ENCODE data around the gene AHSG. TPM values are rescaled to one million over a fixed set of nuclear protein-coding genes. Genes with fewer than 3 reads are reported as not detected.

AHSG gene
- polyA plus RNA-seq, 1 experiment, result not detected

- no peak overlapping the region for H3K27ac ChIP-seq (ENCODE audit: low read depth, low read length)
- peaks cover 6% of the 10 kb centered on the region for H3K27me3 ChIP-seq (ENCODE audit: control insufficient read depth, insufficient read depth, low read length)
- CTCF ChIA-PET, result no interaction called here
- no peak for DNase-seq (ENCODE audit: low read depth, low spot score)
- no peak overlapping the region for H3K4me3 ChIP-seq (ENCODE audit: low read depth, low read length)
- no peaks in the 10 kb centered on the region for H3K9me3 ChIP-seq (ENCODE audit: control insufficient read depth, insufficient read depth, low read length)
- no peak for TF ChIP-seq CTCF (IDR thresholded peaks at IDR 0.05; ENCODE audit: low read depth, low read length)
- POLR2A ChIA-PET, result no interaction called here
Measured at GRCh38 chr3:186636536-186636935, 23.7 kb downstream of the AHSG start.

- POLR2A ChIA-PET, result no interaction called here
- no peak overlapping the region for H3K4me3 ChIP-seq (ENCODE audit: low read depth, low read length)
- H3K9me3 ChIP-seq (ENCODE audit: control insufficient read depth, insufficient read depth, low read length), result no peaks in the 10 kb centered on the region
- CTCF ChIA-PET, result no interaction called here
- H3K27me3 ChIP-seq (ENCODE audit: control insufficient read depth, insufficient read depth, low read length), result peaks cover 11% of the 10 kb centered on the region
- TF ChIP-seq CTCF (IDR thresholded peaks at IDR 0.05; ENCODE audit: low read depth, low read length), result no peak
- no peak overlapping the region for H3K27ac ChIP-seq (ENCODE audit: low read depth, low read length)
- DNase-seq (ENCODE audit: low read depth, low spot score), result no peak
Measured at GRCh38 chr3:186637686-186638085, 24.8 kb downstream of the AHSG start.

GRCh38 chr3:186638259-186638658, 25.4 kb downstream of the AHSG start:
- peaks cover 11% of the 10 kb centered on the region for H3K27me3 ChIP-seq (ENCODE audit: control insufficient read depth, insufficient read depth, low read length)
- no peak overlapping the region for H3K27ac ChIP-seq (ENCODE audit: low read depth, low read length)
- no peaks in the 10 kb centered on the region for H3K9me3 ChIP-seq (ENCODE audit: control insufficient read depth, insufficient read depth, low read length)
- no peak overlapping the region for H3K4me3 ChIP-seq (ENCODE audit: low read depth, low read length)
- CTCF ChIA-PET, result no interaction called here
- POLR2A ChIA-PET, result no interaction called here
- DNase-seq (ENCODE audit: low read depth, low spot score), result no peak
- no peak for TF ChIP-seq CTCF (IDR thresholded peaks at IDR 0.05; ENCODE audit: low read depth, low read length)

- peaks cover 11% of the 10 kb centered on the region for H3K27me3 ChIP-seq (ENCODE audit: control insufficient read depth, insufficient read depth, low read length)
- ChIA-PET CTCF (no interaction called here), POLR2A (no interaction called here)
- H3K27ac ChIP-seq (ENCODE audit: low read depth, low read length), result no peak within 1 kb of the TSS
- TF ChIP-seq CTCF (IDR thresholded peaks at IDR 0.05; ENCODE audit: low read depth, low read length), result no peak
- no peak within 1 kb of the TSS for H3K4me3 ChIP-seq (ENCODE audit: low read depth, low read length)
- no peaks in the 10 kb centered on the region for H3K9me3 ChIP-seq (ENCODE audit: control insufficient read depth, insufficient read depth, low read length)
- DNase-seq (ENCODE audit: low read depth, low spot score), result no peak
Measured at GRCh38 chr3:186639778-186640472, 27.1 kb downstream of the AHSG start, which contains the start of gene FETUB. Gene FETUB, plus strand, starts transcription at chr3:186640399. Its CDS starts 62 bp downstream, at chr3:186640461.

GRCh38 chr3:186640473-186640818, 27.6 kb downstream of the AHSG start:
- ChIA-PET POLR2A (interaction anchor here (1.2 kb wide), 1 partner anchor 26 kb away, joined by 3 read pairs; no protein-coding TSS in a partner anchor), CTCF (no interaction called here)
- TF ChIP-seq CTCF (IDR thresholded peaks at IDR 0.05; ENCODE audit: low read depth, low read length), result no peak
- Histone ChIP-seq H3K27ac (ENCODE audit: low read depth, low read length) (no peak overlapping the region), H3K9me3 (ENCODE audit: control insufficient read depth, insufficient read depth, low read length) (no peaks in the 10 kb centered on the region), H3K4me3 (ENCODE audit: low read depth, low read length) (no peak overlapping the region), H3K27me3 (ENCODE audit: control insufficient read depth, insufficient read depth, low read length) (peaks cover 11% of the 10 kb centered on the region)
- DNase-seq (ENCODE audit: low read depth, low spot score), result no peak

Data from AG04450 (cell line).